GM21723 (cell line): Measurements from ENCODE around the gene AAGAB.
"Not testable (repeated sequence)": the region's sequence is repeated elsewhere in the genome, so short reads cannot be mapped to it uniquely, and the experiment has no call there.

Experiments
- ATAC-seq: cut with Tn5 transposase; IDR thresholded peaks from one replicate; pipeline ENCODE4 v1.9.1; 2021; ENCODE audit warnings: mild to moderate bottlenecking, moderate library complexity; ENCODE audit not compliant: unreplicated experiment

AAGAB gene, protein sequence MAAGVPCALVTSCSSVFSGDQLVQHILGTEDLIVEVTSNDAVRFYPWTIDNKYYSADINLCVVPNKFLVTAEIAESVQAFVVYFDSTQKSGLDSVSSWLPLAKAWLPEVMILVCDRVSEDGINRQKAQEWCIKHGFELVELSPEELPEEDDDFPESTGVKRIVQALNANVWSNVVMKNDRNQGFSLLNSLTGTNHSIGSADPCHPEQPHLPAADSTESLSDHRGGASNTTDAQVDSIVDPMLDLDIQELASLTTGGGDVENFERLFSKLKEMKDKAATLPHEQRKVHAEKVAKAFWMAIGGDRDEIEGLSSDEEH

DNA sequence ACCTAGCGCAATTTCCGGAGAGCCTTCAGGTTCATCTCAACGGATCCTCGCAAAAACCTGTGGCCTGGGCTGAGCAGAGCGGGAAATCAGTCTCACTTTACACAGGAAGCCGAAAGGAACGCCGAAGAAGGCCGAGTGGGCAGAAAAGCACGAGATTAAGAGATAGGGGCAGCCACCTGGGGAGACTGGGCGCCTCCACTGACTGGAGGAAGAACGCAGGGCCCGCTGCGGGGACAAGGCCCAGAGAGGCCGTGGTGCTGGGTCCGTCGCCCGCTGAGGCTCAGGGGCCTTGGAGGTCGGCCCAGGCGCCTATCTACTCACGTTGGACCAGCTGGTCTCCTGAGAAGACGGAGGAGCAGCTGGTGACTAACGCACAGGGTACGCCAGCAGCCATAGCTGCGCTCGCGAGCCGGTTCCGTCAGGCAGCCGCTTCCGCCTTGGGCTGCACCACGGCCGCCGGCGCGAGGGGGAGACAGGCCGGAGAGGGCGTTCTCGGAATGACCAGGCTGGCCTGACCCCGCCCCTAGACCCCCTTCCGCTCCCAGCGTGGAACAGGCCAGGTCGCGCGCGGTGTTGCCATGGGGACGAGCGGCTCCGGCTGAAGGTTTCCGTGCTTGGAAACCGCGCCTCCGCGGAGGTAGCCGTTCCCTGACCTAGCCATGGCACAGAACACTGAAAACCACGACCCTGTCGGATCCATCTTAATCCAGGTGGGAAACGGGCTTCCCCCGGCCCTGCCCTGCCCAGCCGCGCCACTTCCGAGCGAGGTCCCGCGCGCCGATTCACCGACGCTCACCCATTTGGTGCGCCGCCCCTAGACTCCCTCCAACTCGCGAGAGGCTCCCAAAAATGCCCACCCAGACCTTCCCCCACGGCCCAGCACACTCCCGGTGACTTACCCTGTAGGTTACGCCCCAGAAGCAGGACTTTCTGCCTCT lies at the start of gene AAGAB, which contains the start of gene IQCH:
AAGAB (minus strand) TSS at position 424 of the 938 bp plus-strand sequence; CDS start at position 394, 30 bp downstream.
IQCH (plus strand) TSS at position 549 of the 938 bp plus-strand sequence; CDS start at position 660, 111 bp downstream.
- peak; percentile 90 for ATAC-seq

DNA sequence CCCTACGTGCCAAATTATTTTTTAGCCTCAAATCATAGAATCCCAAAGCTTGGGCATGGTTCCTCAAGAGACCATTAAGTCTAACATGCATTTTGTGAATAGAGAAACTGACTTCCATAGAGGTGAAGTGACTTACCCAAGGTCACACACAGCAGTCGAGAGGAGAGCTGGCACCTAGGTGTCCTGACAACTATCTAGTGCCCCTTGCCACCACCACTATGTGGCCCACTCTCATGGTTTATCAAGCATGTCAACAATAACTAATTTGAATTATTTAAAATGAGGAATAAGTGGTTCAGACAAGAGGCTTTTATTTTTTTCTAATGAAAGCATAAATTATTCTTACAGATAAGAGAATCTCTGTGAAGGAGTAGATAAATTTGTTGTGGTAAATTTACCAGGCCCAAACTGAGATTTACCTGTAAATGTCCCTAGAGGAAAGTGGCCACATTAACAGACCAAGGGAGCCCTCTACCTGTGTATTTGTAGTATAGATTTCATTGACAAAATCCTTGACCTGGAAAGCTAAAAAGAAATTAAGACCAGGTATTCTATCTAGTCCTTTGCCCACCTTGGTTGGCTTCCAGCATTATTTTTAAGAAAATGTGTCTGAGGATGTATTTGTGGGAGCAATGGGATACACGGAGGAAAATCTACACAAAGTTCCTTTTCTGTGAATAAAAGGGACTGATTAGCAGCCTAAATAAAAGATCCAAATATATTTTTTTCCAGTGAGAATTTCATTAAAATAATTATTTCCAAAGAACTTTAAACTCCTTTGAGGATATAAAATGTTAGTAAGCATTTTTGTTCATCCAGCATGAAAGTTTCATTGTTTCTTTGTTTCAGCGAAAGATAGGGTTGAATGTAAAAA lies 49.3 kb upstream of the AAGAB start:
- ATAC-seq: no peak

DNA sequence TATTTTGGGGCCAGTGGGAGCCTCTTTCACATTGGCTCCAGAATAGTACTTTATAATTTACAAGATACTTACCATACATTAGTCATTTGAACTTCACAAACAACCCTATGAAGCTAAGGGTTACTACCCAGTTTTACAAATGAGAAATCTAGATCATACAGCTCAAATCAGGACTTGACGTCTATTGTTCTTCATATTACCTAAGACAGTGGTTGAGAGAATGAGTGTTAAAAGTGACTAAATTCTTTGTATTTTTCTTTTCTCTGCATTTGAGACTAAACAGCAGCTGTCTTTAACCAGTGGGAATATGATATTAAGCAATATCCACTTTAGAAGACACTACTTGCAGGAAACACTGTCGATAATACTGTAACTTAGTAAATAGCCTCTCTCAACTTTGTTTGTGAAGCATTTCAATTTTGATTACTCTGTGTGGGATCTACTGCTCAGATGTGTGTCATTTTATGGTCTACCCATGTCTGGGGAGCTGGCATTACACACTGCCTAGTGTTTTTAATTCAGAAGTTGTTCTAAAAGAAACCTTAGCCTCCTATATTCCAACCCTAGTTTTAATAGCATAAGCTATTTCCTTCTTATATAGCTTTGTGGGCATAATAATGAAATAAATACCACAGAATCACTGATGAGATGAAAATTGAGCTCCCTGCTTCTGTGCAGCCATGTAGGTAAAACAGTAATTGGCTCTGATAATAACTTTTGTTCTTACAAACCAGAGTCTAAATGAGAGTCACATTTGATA lies 46.0 kb upstream of the AAGAB start:
- no peak for ATAC-seq

DNA sequence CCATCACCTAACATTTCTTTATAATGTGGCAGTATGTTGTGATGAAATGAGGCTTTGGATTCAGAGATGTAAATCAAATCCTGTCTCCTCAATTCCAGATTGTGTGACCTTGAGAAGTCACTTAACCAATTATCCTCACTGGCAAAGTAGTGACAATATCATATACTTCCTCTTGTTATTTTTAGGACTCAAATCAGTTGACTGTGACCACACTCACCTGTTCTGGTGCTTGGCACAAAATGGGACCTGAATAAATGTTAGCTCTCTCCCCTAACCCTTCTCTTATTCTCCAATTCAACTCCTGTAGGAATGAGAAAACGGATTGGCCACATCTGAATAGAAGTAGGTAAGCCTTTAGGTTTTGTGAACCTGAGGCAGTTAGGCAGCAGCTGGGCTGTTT lies 42.2 kb upstream of the AAGAB start:
- no peak for ATAC-seq

DNA sequence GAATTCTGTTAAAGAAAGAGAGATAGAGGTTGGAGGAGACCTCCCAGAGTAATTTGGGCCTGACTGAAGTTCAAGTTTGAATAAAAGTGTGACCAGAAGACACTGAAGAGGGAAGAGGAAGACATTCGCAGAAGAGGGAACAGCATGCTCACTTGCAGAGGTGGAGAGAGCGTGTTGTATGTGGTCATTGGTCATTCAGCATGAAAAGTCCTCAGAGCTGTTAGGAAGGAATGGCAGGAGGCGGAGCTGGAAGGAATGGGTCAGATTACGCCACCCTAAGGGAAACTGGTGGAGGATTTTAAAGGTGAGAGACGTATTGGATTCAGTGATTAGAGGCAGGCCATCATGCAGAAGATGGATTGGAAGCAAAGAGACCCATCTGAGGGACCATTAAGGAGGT lies 41.7 kb upstream of the AAGAB start:
- no peak for ATAC-seq

DNA sequence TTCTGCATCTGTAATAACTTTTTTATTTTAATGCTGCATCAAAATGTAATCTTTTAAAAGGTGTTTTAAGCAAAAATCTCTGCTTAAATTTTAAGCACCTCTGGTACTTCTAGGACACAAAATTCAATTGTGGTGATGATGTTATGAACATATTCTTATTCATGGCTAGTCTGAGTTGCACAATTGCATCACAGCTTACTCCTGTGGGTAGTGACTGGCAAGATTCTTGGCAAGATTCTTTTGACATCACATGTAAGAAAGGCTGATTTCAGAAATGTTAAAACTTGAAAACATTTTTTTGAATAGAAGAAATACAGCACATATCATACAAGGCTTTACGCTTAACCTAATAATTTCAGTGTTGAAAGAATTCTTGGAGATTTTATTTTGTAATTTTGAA lies 35.9 kb upstream of the AAGAB start:
- no peak for ATAC-seq

DNA sequence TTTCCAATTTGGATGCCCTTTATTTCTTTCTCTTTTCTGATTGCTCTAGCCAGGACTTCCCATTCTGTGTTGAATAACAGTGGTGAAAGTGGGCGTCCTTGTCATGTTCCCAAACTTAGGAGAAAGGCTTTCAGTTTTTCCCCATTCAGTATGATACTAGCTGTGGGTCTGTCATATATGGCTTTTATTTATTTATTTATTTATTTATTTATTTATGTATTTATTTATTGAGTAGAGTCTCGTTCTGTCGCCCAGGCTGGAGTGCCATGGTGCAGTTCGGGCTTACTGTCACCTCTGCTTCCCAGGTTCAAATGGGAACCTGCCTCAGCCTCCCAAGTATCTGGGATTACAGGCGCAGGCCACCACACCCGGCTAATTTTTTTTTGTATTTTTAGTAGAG lies 31.9 kb upstream of the AAGAB start:
- not testable (repeated sequence) for ATAC-seq

DNA sequence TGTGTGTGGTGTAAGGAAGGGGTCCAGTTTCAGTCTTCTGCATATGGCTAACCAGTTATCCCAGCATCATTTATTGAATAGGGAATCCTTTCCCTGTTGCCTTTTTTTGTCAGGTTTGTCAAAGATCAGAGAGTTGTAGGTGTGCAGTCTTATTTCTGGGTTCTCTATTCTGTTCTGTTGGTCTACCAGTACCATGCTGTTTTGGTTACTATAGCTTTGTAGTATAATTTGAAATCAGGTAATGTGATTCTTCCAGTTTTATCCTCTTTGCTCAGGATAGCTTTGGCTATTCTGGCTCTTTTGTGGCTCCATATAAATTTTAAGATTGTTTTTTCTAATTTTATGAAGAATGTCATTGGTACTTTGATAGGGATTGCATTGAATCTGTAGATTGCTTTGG lies 31.2 kb upstream of the AAGAB start:
- ATAC-seq: not testable (repeated sequence)

DNA sequence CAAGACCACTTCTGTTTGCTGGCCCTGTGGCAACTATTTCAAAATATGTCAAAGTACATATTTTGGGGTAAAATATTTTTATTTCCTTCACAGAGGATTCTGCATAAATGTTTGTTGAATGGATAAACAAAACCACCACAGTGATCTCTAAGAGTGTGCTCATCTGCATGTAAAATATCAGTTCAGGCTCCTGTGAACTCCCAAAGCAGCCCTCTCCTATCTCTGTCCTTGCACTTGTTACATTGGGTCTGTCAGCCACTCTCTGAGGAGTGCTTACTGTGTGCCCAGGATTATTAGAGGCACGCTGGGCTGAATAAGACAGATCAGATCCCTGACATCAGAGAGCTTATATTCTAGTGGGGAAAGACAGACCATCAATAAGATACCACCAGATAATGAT lies 27.3 kb upstream of the AAGAB start:
- ATAC-seq: no peak

DNA sequence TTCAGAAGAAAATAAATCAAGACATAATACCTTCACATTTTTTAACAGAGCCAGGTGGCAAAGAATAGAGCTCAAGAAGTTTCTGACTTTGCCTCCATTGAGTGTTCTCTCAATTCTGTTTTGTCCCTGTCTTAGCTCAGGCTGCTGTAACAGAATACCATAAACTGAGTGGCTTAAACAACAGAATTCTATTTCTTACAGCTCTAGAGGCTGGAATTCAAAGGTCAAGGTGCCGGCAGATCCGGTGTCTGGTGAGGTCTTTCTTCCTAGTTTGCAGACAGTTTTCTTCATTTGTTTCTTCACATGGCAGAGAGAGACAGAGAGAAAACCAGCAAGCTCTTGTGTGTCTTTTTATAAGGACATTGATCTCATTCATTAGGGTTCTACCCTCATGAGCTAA lies 25.8 kb upstream of the AAGAB start:
- ATAC-seq: no peak

DNA sequence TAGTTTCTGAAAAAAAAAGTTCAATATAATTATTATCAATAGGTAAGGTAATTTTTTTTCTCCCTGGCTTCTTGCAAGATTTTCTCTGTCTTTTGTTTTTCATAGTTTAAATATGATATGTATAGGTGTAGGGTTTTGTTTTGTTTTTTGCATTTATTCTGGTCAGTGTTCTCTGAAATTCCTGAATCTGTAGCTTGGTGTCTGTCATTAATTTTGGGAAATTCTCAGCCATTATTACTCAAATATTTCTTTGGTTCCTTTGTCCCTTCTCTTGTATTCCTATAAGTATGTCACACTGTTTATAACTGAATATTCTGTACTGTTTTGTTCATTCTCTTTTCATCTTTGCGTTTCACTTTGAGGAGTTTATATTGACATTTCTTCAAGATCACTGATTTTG lies 22.2 kb upstream of the AAGAB start:
- ATAC-seq: no peak

DNA sequence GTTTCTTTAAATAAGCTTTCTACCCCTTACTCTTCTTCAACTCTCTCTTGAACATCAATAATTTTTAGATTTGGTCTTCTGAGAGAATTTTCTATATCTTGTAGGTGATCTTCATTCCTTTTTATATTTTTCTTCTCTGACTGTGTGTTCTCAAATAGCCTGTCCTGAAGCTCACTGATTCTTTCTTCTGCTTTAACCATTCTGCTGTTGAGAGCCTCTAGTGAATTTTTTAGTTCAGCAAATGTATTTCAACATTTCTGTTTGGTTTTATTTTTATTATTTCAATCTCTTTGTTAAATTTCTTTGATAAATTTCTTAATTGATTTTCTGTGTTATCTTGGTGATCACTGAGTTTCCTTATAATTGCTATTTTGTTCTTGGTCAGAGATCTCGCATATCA lies 19.8 kb upstream of the AAGAB start:
- ATAC-seq: no peak

DNA sequence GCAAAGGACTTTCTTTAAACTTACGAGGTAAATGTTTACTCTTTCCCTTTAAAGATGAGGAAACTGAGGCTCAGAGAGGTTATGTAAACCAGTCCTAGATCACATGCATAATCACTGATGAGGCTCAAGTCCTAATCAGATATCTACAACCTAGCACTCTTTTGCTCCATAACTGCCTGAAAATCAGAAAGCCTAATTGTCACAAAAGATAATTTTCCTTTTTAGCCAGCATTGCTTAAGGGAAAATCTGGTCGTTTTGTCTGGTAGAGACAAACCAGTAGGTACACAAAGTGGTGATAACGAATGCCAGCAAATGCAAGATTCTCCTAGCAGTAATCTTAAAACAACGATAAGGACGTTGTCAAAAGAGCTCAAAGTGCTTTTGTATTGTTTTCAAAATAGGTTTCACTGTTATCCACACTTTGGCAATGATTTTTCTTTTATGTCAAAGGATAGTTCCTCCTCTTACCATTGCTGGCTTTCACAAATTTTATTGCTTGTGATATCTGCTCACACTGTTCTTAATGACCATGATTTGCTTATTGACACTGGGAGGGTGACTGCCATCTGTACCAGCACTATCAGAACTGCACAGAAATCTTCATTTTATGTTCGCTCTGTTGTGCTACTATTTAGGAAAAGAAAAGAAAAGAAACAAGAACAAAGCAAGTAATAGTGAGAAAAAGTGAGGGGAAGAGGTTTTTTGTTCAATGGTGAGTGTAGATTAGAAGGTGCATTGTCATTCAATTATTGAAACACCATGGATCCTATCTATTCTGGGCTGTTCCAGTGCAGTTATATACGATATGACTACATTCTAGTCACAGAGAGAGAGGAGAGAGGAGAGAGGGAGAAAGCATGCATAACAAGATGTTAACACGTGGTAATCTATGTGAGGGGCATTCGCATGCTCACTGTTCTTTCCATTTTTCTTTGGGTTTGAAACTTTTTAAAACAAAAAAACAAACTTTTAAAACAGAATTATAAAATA lies 13.8 kb upstream of the AAGAB start:
- no peak for ATAC-seq

DNA sequence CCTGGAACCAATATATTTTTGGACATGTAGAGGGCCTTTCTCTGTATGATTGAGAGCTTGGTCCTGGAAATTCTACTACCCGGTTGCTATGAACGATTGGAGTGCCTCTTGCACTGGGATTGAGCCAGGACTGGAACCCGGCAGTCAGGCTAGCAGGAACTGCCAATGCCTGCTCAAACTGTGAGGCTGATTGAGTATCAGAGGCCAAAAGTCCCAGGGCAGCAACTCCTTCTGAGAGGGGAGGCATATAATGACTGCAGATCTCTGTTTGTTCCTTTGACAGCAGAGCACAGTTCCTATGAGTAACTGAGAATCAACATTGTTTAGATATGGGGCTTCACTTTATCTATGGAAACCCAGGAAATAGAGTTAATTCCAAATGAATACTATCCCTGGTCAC lies 13.0 kb upstream of the AAGAB start:
- ATAC-seq: no peak

DNA sequence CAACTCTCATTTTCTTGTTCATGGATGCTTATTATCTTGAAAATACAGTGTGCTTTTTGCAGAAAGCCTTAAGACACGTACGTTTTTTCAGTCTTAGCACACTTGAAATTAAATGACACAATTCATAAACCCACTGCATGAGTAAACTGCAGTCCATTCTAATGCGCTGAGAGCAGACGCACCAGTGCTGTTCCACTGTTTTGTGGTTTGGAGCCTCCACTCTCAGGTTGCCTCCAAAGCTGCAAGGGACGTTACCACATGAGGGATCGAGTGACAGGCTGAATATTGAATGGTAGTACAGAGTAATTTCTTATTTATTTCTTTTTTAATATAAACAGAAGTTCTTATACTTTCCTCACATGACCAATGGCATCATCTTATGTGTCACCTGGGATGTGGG lies 12.4 kb upstream of the AAGAB start:
- ATAC-seq: no peak

DNA sequence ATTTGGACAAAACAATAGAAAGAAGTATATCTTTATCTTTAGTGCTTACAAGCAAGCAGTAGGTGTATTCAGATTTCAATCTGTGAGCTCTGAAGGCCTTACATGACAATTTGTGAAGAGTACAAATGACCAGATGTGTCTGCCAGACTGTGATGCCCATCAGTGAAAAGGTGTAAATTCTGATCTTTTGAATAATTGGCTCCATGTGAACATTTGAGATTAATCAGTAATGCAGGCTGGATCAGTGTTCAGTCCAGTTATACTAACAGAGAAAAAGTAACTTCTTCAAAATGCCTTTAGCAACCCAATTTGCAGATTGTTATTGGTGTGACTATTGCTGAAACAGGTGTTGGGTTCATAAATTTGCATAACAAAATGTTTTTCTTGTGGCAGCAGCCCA lies 5.3 kb upstream of the AAGAB start:
- ATAC-seq: no peak

DNA sequence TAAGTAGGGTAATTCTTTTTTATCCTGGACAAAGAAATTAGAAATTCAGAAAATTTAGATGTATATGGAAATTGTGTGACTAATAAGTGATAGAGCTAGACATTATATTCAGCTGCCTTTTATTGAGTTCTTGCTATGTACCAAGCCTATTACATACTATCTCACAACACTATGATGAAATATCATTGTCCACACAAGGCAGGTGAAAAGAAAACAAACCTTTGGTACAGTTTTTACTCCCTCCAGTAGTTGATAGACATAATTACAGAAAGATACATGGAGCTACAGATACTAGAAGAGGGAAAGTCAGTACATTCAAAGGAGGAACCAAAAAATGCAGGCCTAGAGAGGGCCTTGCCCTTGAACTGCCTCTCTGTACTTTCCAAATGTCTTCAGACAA lies 4.9 kb upstream of the AAGAB start:
- no peak for ATAC-seq

DNA sequence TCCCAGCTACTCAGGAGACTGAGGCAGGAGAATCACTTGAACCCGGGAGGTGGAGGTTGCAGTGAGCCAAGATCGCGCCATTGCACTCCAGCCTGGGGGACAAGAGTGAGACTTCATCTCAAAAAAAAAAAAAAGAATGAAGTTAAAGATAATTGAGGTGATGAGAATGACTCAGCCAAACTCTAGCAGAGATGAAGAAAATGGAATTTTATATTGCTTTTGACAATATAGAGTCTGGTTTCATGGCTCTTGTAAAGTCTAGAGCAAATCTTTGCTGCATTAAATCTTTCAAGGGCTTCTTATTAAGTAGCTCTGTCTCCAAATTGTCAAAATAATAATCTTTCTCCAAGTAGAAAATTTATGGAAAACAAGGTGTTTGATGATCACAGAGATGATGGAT lies 4.0 kb upstream of the AAGAB start:
- not testable (repeated sequence) for ATAC-seq

DNA sequence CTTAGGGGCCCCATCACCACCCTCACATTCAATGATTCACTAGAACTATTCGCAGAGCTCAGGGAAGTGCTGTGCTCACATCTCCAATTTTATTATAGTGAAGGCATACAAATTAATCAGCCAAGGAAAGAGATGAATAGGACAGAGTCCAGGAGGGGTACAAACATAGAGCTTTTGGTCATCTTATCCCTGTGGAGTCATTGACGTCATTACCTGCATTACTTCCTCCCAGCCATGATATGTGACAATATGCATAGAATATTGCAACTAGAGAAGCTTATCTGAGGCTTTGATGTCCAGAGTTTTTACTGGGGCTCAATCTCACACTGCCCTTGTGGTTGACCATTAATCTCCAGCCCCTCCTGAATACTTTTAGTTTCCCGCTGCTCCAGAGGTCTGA lies 1.6 kb upstream of the AAGAB start:
- ATAC-seq: no peak
